ENCODE results near the gene ATP10A. TPM values are rescaled to one million over a fixed set of nuclear protein-coding genes. Genes with fewer than 3 reads are reported as not detected.
A peak's percentile ranks its signal among the peaks of the same experiment; 100 is the strongest.

Gene ATP10A
- total RNA-seq, 1 donor = 1.3 TPM

- H3K4me3 ChIP-seq (ENCODE audit: low read depth, low read length) = no peak overlapping the region
- TF ChIP-seq CTCF (IDR thresholded peaks at IDR 0.05; ENCODE audit: insufficient read depth, low read depth, low read length) = no peak
- no peak for DNase-seq (ENCODE audit: low read depth)
Measured at GRCh38 chr15:25742776-25743547, 120.2 kb downstream of the ATP10A start.

GRCh38 chr15:25742041-25742730 is 120.9 kb downstream of the ATP10A start:
- no peak for DNase-seq (ENCODE audit: low read depth)
- H3K4me3 ChIP-seq (ENCODE audit: low read depth, low read length) = no peak overlapping the region
- TF ChIP-seq CTCF (IDR thresholded peaks at IDR 0.05; ENCODE audit: insufficient read depth, low read depth, low read length) = no peak

GRCh38 chr15:25741256-25741580 is 121.9 kb downstream of the ATP10A start:
- TF ChIP-seq CTCF (IDR thresholded peaks at IDR 0.05; ENCODE audit: insufficient read depth, low read depth, low read length) = no peak
- no peak overlapping the region for H3K4me3 ChIP-seq (ENCODE audit: low read depth, low read length)
- no peak for DNase-seq (ENCODE audit: low read depth)

GRCh38 chr15:25740383-25741255 is 122.5 kb downstream of the ATP10A start:
- DNase-seq (ENCODE audit: low read depth) = no peak
- no peak for TF ChIP-seq CTCF (IDR thresholded peaks at IDR 0.05; ENCODE audit: insufficient read depth, low read depth, low read length)
- no peak overlapping the region for H3K4me3 ChIP-seq (ENCODE audit: low read depth, low read length)

- peak; percentile 1 for DNase-seq (ENCODE audit: low read depth)
- TF ChIP-seq CTCF (IDR thresholded peaks at IDR 0.05; ENCODE audit: insufficient read depth, low read depth, low read length) = peak; percentile 20
- H3K4me3 ChIP-seq (ENCODE audit: low read depth, low read length) = no peak overlapping the region
Measured at GRCh38 chr15:25739687-25740121, 123.4 kb downstream of the ATP10A start.

- no peak for TF ChIP-seq CTCF (IDR thresholded peaks at IDR 0.05; ENCODE audit: insufficient read depth, low read depth, low read length)
- no peak overlapping the region for H3K4me3 ChIP-seq (ENCODE audit: low read depth, low read length)
- DNase-seq (ENCODE audit: low read depth) = no peak
Measured at GRCh38 chr15:25738171-25738965, 124.8 kb downstream of the ATP10A start.

Measured in fibroblast of villous mesenchyme (primary cell).